Measurements from ENCODE around the gene GRIN3A.
"Not testable (repeated sequence)": the region's sequence is repeated elsewhere in the genome, so short reads cannot be mapped to it uniquely, and the experiment has no call there.

The GRIN3A gene

GRCh38 chr9:101578378-101578777, 160.1 kb downstream of the GRIN3A start:
- DNase-seq (ENCODE audit: low spot score) = no peak

DNA sequence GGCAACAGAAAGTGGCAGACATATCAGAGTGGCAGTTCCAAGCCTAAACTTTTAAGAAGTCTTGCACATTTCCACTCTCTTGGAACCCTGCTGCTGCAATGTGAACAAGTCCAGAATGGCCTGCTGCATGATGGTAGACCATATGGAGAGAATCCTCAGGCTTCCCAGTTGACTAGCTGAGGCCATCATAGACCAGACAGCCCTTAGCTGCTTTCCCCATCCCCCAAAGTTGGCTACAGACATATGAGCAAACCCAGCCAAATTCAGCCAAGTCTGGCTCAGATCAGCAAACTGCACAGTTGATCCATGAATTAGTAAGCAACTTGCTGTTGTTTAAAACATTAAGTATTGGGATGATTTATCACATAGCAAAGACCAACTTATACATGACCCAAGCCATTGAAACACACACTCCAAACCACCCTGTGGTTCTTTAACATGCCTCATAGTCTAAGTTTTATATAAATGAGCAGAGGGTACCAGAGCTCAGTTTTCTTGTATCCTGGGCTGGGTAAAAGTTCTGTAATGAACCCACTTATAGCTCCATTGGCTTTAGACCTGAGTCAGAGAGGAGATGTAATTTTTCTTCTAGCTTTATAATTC, 163.6 kb downstream of the GRIN3A start:
- DNase-seq (ENCODE audit: low spot score) = no peak

GRCh38 chr9:101572316-101572715, 166.1 kb downstream of the GRIN3A start:
- no peak for DNase-seq (ENCODE audit: low spot score)

DNA sequence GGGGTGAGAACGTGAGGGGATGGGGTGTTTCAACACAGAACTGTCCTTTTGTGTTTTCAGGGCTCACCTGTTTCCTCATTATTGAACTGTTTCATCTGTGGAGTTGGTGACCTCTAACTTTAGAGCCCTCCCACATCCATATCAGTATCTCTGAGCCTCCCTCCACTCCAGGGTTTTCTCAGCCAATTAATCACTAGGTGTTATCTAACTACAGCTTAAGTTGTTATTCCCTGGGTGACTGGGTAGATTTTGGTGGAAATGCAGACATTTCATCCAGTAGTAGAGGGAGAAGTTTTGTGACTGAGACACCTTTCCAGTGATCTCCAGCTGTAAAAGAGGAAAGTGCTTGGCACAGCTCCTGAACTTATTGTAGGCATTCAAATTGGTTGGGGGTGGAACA, 167.3 kb downstream of the GRIN3A start:
- no peak for DNase-seq (ENCODE audit: low spot score)

DNA sequence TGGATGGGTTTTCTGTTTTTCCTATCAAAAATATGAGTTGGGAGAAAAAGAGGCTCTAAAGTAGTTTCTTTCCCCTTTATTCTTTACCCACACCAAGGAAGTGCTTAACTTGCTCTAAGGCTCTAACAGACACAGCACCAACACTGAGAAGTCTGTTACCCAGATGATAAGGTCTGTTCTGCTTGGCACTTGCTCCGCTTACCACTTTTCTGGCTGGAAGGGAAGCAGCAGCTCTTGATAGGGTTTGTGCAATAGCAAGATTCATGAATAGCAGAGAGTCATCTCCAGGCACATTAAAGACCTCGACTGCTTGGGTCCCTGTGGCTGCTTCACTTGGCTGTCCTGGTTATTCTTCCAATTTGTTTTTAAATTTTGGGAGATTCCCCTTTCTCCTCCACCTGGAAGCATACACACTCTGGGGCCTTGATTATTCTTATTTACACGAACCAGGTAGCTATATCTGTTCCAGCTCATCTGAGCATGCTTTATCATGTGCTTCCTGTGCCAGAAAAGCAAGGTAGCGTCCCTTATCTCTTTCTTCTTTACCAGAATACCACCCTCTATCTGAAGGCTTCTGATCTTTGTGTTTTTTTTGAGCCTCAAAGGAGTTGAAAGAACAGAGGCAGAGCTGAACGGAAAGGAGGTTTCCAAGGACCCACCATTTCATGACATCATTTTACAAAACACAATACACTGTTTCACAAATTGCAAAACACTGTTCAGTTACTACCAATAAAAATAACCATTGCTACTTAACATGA, 168.5 kb downstream of the GRIN3A start:
- DNase-seq (ENCODE audit: low spot score) = no peak

GRCh38 chr9:101567725-101568350, 170.6 kb downstream of the GRIN3A start:
- no peak for DNase-seq (ENCODE audit: low spot score)

- no peak for DNase-seq (ENCODE audit: low spot score)
Measured at GRCh38 chr9:101566904-101567724, 171.3 kb downstream of the GRIN3A start.

DNA sequence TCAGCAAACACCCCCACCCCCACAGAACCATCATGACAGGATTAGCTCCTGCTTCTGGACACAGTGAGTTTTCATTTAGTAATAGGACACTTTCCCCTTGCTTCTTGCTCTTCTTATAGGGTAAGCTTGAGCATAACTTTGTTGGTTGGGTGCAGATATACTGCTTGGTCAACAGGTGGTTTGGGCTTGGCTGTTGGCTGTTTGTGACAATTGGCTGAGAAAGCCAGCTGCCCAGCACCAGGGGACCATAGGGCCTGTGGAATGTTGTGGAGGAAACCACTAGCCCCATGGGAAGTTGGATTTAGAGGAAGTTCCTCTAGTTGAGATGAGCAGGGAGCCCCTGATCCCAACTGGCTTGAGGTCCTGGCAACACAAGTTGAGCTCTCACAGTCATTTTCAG, 174.2 kb downstream of the GRIN3A start:
- DNase-seq (ENCODE audit: low spot score) = no peak

GRCh38 chr9:101562966-101563365, 175.5 kb downstream of the GRIN3A start:
- DNase-seq (ENCODE audit: low spot score) = no peak

GRCh38 chr9:101561740-101562139, 176.7 kb downstream of the GRIN3A start:
- no peak for DNase-seq (ENCODE audit: low spot score)

DNA sequence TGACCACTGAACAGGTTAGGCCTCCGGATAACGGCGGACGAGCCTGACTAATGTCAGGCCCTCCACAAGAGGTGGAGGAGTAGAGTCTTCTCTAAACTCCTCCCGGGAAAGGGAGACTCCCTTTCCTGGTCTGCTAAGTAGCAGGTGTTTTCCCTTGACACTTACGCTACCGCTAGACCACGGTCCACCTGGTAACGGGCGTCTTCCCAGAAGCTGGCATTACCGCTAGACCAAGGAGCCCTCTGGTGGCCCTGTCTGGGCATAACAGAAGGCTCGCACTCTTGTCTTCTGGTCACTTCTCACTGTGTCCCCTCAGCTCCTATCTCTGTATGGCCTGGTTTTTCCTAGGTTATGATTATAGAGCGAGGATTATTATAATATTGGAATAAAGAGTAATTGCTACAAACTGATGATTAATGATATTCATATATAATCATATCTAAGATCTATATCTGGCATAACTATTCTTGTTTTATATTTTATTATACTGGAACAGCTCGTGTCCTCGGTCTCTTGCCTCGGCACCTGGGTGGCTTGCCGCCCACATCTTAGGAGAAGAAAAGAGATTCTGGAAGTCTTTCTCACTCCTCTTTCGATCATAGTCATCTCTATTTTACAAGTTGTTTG, 188.9 kb downstream of the GRIN3A start:
- not testable (repeated sequence) for DNase-seq (ENCODE audit: low spot score)

GRCh38 chr9:101543098-101543735, 195.2 kb downstream of the GRIN3A start:
- no peak for DNase-seq (ENCODE audit: low spot score)

- DNase-seq (ENCODE audit: low spot score) = no peak
Measured at GRCh38 chr9:101540069-101540468, 198.4 kb downstream of the GRIN3A start.

DNA sequence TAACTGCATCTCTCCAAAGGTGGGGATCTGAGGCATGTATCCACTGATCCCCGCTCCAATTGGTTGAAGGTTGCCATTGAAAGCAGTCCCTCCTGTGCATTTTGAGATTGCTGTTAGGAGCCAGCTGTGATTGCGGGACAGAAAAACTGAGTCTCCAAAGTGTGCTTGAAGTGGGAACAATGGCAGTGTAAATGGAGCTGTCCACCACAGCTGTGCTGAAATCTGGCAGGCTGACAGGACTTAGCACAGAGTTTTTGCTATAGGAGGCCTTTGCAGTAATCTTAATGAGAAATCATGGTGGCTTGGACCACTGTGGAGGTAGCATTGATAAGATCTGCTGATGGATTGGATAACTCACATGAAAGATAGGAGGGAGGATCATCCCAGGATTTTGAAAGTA, 201.5 kb downstream of the GRIN3A start:
- DNase-seq (ENCODE audit: low spot score) = peak; percentile 55

GRCh38 chr9:101536351-101536750, 202.1 kb downstream of the GRIN3A start:
- no peak for DNase-seq (ENCODE audit: low spot score)

DNA sequence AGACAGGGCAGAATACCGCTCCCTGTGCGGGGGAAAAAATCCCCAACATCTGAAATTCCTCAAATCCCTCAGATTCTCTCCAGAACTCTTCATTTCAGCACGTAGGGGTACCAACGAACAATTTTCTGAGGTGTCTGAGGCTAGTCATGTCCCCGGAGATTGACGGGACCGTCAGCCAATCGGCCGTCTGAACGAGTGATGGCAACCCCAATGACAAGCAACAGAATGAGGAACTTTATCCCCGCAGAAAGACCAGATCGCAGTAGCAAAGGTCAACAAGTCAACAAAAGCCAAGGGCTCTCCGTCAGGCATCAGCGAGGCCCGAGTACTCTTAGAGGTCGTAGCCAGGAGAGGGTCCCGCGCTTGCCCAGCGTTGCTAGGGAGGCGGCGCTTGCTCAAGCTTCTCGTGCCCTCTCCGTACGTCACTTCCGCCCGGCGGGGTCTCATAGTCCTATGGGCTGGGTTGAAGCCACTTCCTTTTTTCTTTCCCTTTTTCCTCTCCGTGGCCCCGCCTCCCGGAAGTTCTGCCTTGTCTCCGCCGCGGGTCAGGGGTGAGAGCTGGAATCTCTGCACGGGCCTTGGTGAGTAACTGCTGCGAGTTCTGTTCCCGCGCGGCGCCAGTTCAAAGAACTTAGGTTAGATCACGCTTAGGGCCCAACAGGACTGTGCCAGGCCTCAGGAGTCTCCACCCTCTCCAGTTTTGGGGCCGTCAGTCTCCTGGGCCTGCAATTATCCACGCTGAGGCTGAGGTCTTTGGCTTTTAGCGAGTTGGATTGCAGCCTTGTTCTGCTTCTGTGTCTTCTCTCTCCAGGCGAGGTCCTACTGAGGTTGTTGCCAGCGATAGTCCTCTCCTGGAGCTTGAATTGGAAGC, 204.9 kb downstream of the GRIN3A start, which contains the start of gene RNF20:
RNF20 (plus strand) TSS at position 520 of the 871 bp plus-strand sequence. CDS start 1,571 bp downstream, outside the sequence.
- peak; percentile 98 for DNase-seq (ENCODE audit: low spot score)

DNA sequence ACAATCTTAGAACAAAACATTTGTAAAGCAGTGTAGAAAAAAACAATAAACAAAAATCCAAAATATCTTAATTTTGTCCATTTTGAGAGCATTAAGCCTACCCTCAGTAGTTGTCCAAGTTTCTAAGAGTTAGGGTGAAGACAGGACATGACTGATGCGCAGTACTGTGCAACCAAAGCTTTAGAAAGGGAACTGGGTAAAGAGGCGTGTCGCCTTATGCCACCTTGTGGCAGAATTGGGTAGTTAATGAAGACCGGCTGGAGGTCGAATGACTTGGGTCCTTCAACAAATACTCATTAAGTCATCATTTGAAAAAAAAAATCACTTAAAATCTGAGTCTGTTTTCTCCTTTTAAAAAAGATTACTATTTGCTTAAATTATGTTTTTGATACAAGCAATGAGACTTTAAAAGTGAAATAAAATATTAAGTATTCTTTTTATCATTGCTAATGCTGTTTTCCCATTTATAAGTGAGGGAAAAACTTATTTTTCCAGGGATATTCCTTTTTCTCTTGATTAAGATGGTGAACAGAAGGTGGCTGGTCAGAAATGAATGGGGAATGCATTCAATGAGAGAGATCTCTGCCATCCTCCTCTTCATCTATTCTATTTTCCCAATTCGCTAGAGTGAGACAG, 208.3 kb downstream of the GRIN3A start:
- peak; percentile 68 for DNase-seq (ENCODE audit: low spot score)

DNA sequence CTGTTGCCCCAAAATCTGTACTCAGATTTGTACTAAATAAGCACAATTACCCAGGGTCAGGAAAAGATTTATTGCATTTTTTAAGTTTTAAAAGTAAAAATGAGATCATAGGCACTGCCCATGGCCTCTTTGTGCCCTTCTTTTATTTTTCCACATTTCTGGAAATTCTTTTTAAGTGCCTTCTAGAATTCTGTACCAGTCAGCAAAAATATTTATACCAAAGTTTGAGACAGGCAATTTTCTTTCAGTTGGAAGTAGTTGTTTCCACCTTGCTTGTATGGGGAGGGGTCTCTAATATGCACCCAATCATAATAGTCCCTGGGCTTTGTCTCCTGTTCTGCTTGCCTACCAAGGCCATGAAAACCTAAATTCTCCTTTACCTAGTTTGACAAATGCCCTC, 210.4 kb downstream of the GRIN3A start:
- no peak for DNase-seq (ENCODE audit: low spot score)

DNA sequence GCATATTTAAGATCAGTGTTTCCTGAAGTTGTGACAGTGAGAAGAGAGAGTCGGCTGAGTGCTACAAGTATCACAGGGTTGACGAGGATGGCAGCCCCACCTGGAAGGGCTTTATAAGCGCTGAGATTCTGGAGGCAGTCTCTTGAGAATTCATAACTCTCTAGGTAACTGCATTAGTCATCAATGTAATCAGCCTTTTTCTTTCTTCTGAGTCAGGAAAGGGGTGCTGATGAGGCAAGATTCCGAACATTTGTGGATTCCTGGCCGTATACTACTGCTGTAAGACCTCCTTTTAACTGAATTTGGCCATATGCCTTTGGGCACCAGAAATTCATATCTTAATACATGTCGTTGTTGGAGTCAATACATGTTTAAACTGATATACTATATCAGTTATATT, 211.4 kb downstream of the GRIN3A start:
- DNase-seq (ENCODE audit: low spot score) = no peak

- no peak for DNase-seq (ENCODE audit: low spot score)
Measured at GRCh38 chr9:101524371-101524770, 214.1 kb downstream of the GRIN3A start.
